ENCODE data around the gene SMC1A. TPM values are rescaled to one million over a fixed set of nuclear protein-coding genes. Genes with fewer than 3 reads are reported as not detected.

Gene SMC1A
- total RNA-seq, 1 experiment from 2014 or later = 100 TPM

- no peaks in the 10 kb centered on the region for H3K27me3 ChIP-seq (ENCODE audit: insufficient read depth, low read length)
- H3K9me3 Mint-ChIP-seq = peaks cover 63 to 65% of the 10 kb centered on the region in 2 experiments
- no peak overlapping the region for H2BK15ac ChIP-seq (ENCODE audit: low read depth, low read length)
- peaks cover 41 to 68% (median 56%) of the 10 kb centered on the region in 3 experiments for H3K36me3 Mint-ChIP-seq (ENCODE audit: insufficient read depth in 1 of 3, low read depth in 3 of 3)
- TF ChIP-seq CTCF (conservative IDR thresholded peaks at IDR 0.05) = no peak
- no peak overlapping the region for H3K4me2 ChIP-seq (ENCODE audit: insufficient read depth, insufficient read length, low read length)
- no peak overlapping the region for H3K4ac ChIP-seq (ENCODE audit: low read depth, low read length)
- no peak overlapping the region for H3T11ph ChIP-seq (ENCODE audit: low read length)
- H2AFZ ChIP-seq (ENCODE audit: low read length) = no peak overlapping the region
- no peak overlapping the region for H3K27ac ChIP-seq (ENCODE audit: insufficient read length, low read depth, low read length)
- H3K4me1 ChIP-seq (ENCODE audit: insufficient read depth, low read length) = no peaks in the 10 kb centered on the region
- H4K20me1 ChIP-seq (ENCODE audit: control insufficient read depth, insufficient read depth, insufficient read length) = no peaks in the 10 kb centered on the region
- H2AK5ac ChIP-seq (ENCODE audit: insufficient read length, low read length) = no peak overlapping the region
- no peak for DNase-seq
- no peaks in the 10 kb centered on the region for H3K4me1 Mint-ChIP-seq
- WGBS (ENCODE audit: extremely low coverage, insufficient read length, low lambda C conversion rate) = no CpG with 5 or more reads among the region's 4 CpGs
- H3K27me3 Mint-ChIP-seq (ENCODE audit: low read depth) = peaks cover 3% of the 10 kb centered on the region
- H3K9ac ChIP-seq (ENCODE audit: extremely low read depth, insufficient read length, low read length) = no peak overlapping the region
- H3K14ac ChIP-seq (ENCODE audit: insufficient read depth, low read length) = no peak overlapping the region
- no peak overlapping the region for H3K27ac Mint-ChIP-seq
- H3K9me3 ChIP-seq (ENCODE audit: control insufficient read depth, low read depth, low read length) = peaks cover 60% of the 10 kb centered on the region
- H3K18ac ChIP-seq (ENCODE audit: insufficient read length, low read depth, low read length) = no peak overlapping the region
- no peak overlapping the region for H3K4me3 Mint-ChIP-seq
- no peak overlapping the region for H3K56ac ChIP-seq (ENCODE audit: insufficient read length, low read depth, low read length)
- no peak overlapping the region for H2BK5ac ChIP-seq (ENCODE audit: insufficient read length, low read length)
- H2BK120ac ChIP-seq (ENCODE audit: low read depth, low read length, poor library complexity, severe bottlenecking) = no peak overlapping the region
- H4K5ac ChIP-seq (ENCODE audit: insufficient read length, low read depth, low read length) = no peak overlapping the region
- no peak overlapping the region for H4K8ac ChIP-seq (replicated peaks; ENCODE audit: insufficient read length, low read depth, low read length)
- H2BK20ac ChIP-seq (ENCODE audit: low read depth, low read length, poor library complexity, severe bottlenecking) = no peak overlapping the region
- H2BK12ac ChIP-seq (ENCODE audit: insufficient read length, low read depth, low read length) = no peak overlapping the region
- H3K23me2 ChIP-seq (ENCODE audit: insufficient read length, low read depth, low read length, poor library complexity, severe bottlenecking) = no peaks in the 10 kb centered on the region
- H3K79me1 ChIP-seq (ENCODE audit: insufficient read depth, low read depth, low read length, poor library complexity, severe bottlenecking) = no peaks in the 10 kb centered on the region
- no peaks in the 10 kb centered on the region for H3K79me2 ChIP-seq (ENCODE audit: insufficient read depth, low read length)
- H4K91ac ChIP-seq (ENCODE audit: insufficient read length, low read depth, low read length) = no peak overlapping the region
- H3K23ac ChIP-seq (ENCODE audit: insufficient read length, low read depth, low read length) = no peak overlapping the region
Measured at GRCh38 chrX:53379747-53380146, 42.7 kb downstream of the SMC1A start.
